Type B pancreatic cell (in vitro differentiated cells): ENCODE measurements around the gene ZBED6. TPM values are rescaled to one million over a fixed set of nuclear protein-coding genes. Genes with fewer than 3 reads are reported as not detected.

Experiments used
- DNase-seq: peaks from one replicate; pipeline ENCODE4 v3.0.0; 2021; ENCODE audit warnings: mixed read lengths; ENCODE audit not compliant: unreplicated experiment; ENCODE audit errors: extremely low spot score
- H3K27ac Mint-ChIP-seq: 2 replicates; pipeline ENCODE4 v1.8.0; 2021; ENCODE audit warnings: mild to moderate bottlenecking, mixed read lengths
- H3K27me3 Mint-ChIP-seq: 2 replicates; pipeline ENCODE4 v1.8.0; 2021; ENCODE audit warnings: mixed read lengths
- H3K36me3 Mint-ChIP-seq: 2 replicates; pipeline ENCODE4 v1.8.0; 2021; ENCODE audit warnings: mixed read lengths
- H3K4me1 Mint-ChIP-seq: one replicate; pipeline ENCODE4 v1.8.0; 2021; ENCODE audit warnings: mixed read lengths; ENCODE audit not compliant: unreplicated experiment
- H3K4me3 Mint-ChIP-seq: 2 replicates; pipeline ENCODE4 v1.8.0; 2021; ENCODE audit warnings: mild to moderate bottlenecking, mixed read lengths
- H3K9me3 Mint-ChIP-seq: 2 replicates; pipeline ENCODE4 v1.8.0; 2021; ENCODE audit warnings: mixed read lengths
- CTCF ChIP-seq: fragments of 200-600 bp; sonication (generic); conservative IDR thresholded peaks from 2 replicates; pipeline ENCODE4 v1.5.0; 2021; ENCODE audit warnings: antibody characterized with exemption, mild to moderate bottlenecking
- total RNA-seq: library from RNA; stranded (reverse); gene quantifications from 2 replicates; pipeline ENCODE4 v1.2.1, GENCODE V29; 2021; ENCODE audit warnings: low replicate concordance

Gene ZBED6
- total RNA-seq, 1 donor from 2014 or later, result 37.4 TPM

- H3K9me3 Mint-ChIP-seq, result peaks cover 4% of the 10 kb centered on the region
- H3K27ac Mint-ChIP-seq, result no peak overlapping the region
- H3K4me1 Mint-ChIP-seq, result peaks cover 42% of the 10 kb centered on the region
- no peak overlapping the region for H3K4me3 Mint-ChIP-seq
- TF ChIP-seq CTCF, result no peak
- DNase-seq, result no peak
- no peaks in the 10 kb centered on the region for H3K27me3 Mint-ChIP-seq
- peaks cover 66% of the 10 kb centered on the region for H3K36me3 Mint-ChIP-seq
Measured at GRCh38 chr1:203799157-203799556, 3.7 kb downstream of the ZBED6 start.

GRCh38 chr1:203799971-203800370 is 4.5 kb downstream of the ZBED6 start:
- no peak for DNase-seq
- Mint-ChIP-seq H3K36me3 (peaks cover 71% of the 10 kb centered on the region), H3K4me1 (peaks cover 39% of the 10 kb centered on the region), H3K27ac (no peak overlapping the region), H3K9me3 (peaks cover 4% of the 10 kb centered on the region), H3K4me3 (no peak overlapping the region), H3K27me3 (no peaks in the 10 kb centered on the region)
- TF ChIP-seq CTCF, result no peak

GRCh38 chr1:203805689-203806088 is 10.3 kb downstream of the ZBED6 start:
- Mint-ChIP-seq H3K27me3 (no peaks in the 10 kb centered on the region), H3K4me3 (no peak overlapping the region), H3K4me1 (peaks cover 4% of the 10 kb centered on the region), H3K36me3 (peaks cover 41% of the 10 kb centered on the region), H3K9me3 (no peaks in the 10 kb centered on the region), H3K27ac (no peak overlapping the region)
- DNase-seq, result no peak
- TF ChIP-seq CTCF, result no peak

- H3K27me3 Mint-ChIP-seq, result no peaks in the 10 kb centered on the region
- no peak overlapping the region for H3K4me3 Mint-ChIP-seq
- no peak overlapping the region for H3K27ac Mint-ChIP-seq
- no peak for TF ChIP-seq CTCF
- H3K9me3 Mint-ChIP-seq, result no peaks in the 10 kb centered on the region
- DNase-seq, result no peak
- H3K36me3 Mint-ChIP-seq, result peaks cover 38% of the 10 kb centered on the region
- no peaks in the 10 kb centered on the region for H3K4me1 Mint-ChIP-seq
Measured at GRCh38 chr1:203807196-203807595, 11.8 kb downstream of the ZBED6 start.

- no peaks in the 10 kb centered on the region for H3K9me3 Mint-ChIP-seq
- no peak for TF ChIP-seq CTCF
- no peak overlapping the region for H3K27ac Mint-ChIP-seq
- H3K4me3 Mint-ChIP-seq, result no peak overlapping the region
- H3K36me3 Mint-ChIP-seq, result peaks cover 31% of the 10 kb centered on the region
- no peak for DNase-seq
- H3K27me3 Mint-ChIP-seq, result no peaks in the 10 kb centered on the region
- no peaks in the 10 kb centered on the region for H3K4me1 Mint-ChIP-seq
Measured at GRCh38 chr1:203813581-203814341, 18.3 kb downstream of the ZBED6 start.
